Tibial nerve (tissue), 4 donors: Measurements from ENCODE around the gene ITPRID1. TPM values are rescaled to one million over a fixed set of nuclear protein-coding genes. Genes with fewer than 3 reads are reported as not detected.

Experiments
- DNase-seq, 2 donors: peaks; one replicate each; pipeline ENCODE4 v3.0.0-alpha.2; 2019; ENCODE audit warnings: low spot score in 2 of 2
- H3K27ac ChIP-seq, 4 donors: fragments of 200-600 bp; sonication (generic) in 3 of 4; one replicate each; pipeline ENCODE4 v1.5.1; 2017 to 2019; ENCODE audit warnings: mild to moderate bottlenecking in 1 of 4
- H3K27me3 ChIP-seq, 2 donors: fragments of 200-600 bp; sonication (generic) in 1 of 2; one replicate each; pipeline versions ENCODE4 v1.5.1 to v1.6.0; 2017 to 2019
- H3K36me3 ChIP-seq, 3 donors: fragments of 200-600 bp; sonication (generic); one replicate each; pipeline ENCODE4 v1.5.1; 2018 to 2019
- H3K4me1 ChIP-seq, 4 donors: fragments of 200-600 bp; sonication (generic) in 3 of 4; one replicate each; pipeline ENCODE4 v1.5.1; 2017 to 2019
- H3K4me3 ChIP-seq, 4 donors: fragments of 200-600 bp; sonication (generic) in 3 of 4; one replicate each; pipeline ENCODE4 v1.5.1; 2017 to 2019; ENCODE audit warnings: mild to moderate bottlenecking in 1 of 4, moderate library complexity in 1 of 4
- H3K9me3 ChIP-seq, 4 donors: fragments of 200-600 bp; sonication (generic) in 3 of 4; one replicate each; pipeline ENCODE4 v1.5.1; 2017 to 2019
- EP300 ChIP-seq, 2 donors: sonication (generic); formaldehyde crosslinking; IDR thresholded peaks; one replicate each; pipeline ENCODE4 v1.6.1; 2017; ENCODE audit warnings: antibody characterized with exemption in 2 of 2, mild to moderate bottlenecking in 1 of 2
- POLR2A ChIP-seq, 2 donors: fragments of 450-650 bp; IDR thresholded peaks; one replicate each; pipeline ENCODE4 v1.6.1; 2017; ENCODE audit warnings: antibody characterized with exemption in 2 of 2, mild to moderate bottlenecking in 2 of 2, moderate library complexity in 2 of 2
- WGBS, 2 donors: methylation state at CpG; one replicate each; pipeline ENCODE4 v1.1.5; 2018; 5-methylcytosine and 5-hydroxymethylcytosine counted together
- total RNA-seq, 4 donors: library from RNA; depleted of rRNA; stranded (reverse); fragments of >200 nt; gene quantifications; one replicate each; pipeline ENCODE4 v1.1.0, GENCODE V29; 2016
- TF ChIP-seq, protein P1 (sequence below), 5 experiments: fragments of 200-600 bp in 3 of 5; fragments of 450-650 bp in 2 of 5; sonication (generic) in 3 of 5; IDR thresholded peaks; one replicate each; pipeline ENCODE4 v1.5.1; 2016 to 2019; ENCODE audit warnings: antibody characterized with exemption in 5 of 5, mild to moderate bottlenecking in 3 of 5, moderate library complexity in 2 of 5

ITPRID1 gene
- total RNA-seq, 4 donors from 2014 or later, result not detected

DNA sequence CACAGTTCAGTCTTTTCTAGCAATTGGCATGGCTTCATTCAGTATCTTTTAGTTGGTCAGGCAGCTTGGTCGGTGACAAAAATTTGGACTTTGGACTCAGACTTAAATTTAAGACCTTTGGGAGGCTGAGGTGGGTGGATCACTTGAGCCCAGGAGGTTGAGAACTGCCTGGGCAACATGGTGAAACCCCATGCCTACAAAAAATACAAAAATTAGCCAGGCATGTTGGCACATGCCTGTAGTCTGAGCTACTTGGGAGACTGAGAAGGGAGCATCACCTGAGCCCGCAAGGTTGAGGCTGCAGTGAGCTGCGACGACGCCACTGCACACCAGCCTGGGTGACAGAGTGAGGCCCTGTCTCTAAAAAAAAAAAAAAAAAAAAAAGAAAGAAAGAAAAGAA, 19.5 kb upstream of the ITPRID1 start:
- no peaks in the 10 kb centered on the region for H3K36me3 ChIP-seq
- TF ChIP-seq EP300 (IDR thresholded peaks at IDR 0.05) (no peak), POLR2A (IDR thresholded peaks at IDR 0.05) (no peak)
- TF ChIP-seq, protein P1, sequence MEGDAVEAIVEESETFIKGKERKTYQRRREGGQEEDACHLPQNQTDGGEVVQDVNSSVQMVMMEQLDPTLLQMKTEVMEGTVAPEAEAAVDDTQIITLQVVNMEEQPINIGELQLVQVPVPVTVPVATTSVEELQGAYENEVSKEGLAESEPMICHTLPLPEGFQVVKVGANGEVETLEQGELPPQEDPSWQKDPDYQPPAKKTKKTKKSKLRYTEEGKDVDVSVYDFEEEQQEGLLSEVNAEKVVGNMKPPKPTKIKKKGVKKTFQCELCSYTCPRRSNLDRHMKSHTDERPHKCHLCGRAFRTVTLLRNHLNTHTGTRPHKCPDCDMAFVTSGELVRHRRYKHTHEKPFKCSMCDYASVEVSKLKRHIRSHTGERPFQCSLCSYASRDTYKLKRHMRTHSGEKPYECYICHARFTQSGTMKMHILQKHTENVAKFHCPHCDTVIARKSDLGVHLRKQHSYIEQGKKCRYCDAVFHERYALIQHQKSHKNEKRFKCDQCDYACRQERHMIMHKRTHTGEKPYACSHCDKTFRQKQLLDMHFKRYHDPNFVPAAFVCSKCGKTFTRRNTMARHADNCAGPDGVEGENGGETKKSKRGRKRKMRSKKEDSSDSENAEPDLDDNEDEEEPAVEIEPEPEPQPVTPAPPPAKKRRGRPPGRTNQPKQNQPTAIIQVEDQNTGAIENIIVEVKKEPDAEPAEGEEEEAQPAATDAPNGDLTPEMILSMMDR (IDR thresholded peaks at IDR 0.05), result no peak
- WGBS, 2 donors, result 81 to 90% methylated on average over 5 of the region's 5 CpGs
- DNase-seq, result no peak
- H3K27me3 ChIP-seq, result no peaks in the 10 kb centered on the region
- H3K4me3 ChIP-seq, result no peak overlapping the region
- H3K9me3 ChIP-seq, result no peaks in the 10 kb centered on the region
- H3K4me1 ChIP-seq, result peaks cover 0 to 22% (median 0%) of the 10 kb centered on the region in 4 donors
- peak overlapping the region in 1 of 4 donors; percentile 43 for H3K27ac ChIP-seq

DNA sequence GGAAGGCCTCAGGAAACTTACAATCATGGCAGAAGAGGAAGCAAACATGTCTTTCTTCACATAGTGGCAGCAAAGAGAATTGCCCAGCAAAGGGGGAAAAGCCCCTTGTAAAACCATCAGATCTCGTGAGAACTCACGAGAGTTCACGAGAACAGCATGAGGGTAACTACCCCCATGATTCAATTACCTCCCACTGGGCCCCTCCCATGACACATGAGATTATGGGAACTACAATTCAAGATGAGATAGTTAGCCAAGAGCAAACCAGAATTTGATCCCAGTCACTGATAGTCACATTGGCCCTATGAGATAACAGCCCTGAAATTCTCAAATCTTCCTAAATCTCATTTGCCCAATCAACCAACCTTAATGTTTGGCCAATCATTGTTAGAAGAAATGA, 18.2 kb upstream of the ITPRID1 start:
- H3K27me3 ChIP-seq, result no peaks in the 10 kb centered on the region
- WGBS, 2 donors, result 96 to 97% methylated on average over 3 of the region's 3 CpGs
- no peaks in the 10 kb centered on the region for H3K36me3 ChIP-seq
- TF ChIP-seq POLR2A (IDR thresholded peaks at IDR 0.05), result no peak
- DNase-seq, result no peak
- no peak overlapping the region for H3K27ac ChIP-seq
- H3K4me3 ChIP-seq, result no peak overlapping the region
- H3K9me3 ChIP-seq, result no peaks in the 10 kb centered on the region
- H3K4me1 ChIP-seq, result peaks cover 0 to 23% (median 0%) of the 10 kb centered on the region in 4 donors

DNA sequence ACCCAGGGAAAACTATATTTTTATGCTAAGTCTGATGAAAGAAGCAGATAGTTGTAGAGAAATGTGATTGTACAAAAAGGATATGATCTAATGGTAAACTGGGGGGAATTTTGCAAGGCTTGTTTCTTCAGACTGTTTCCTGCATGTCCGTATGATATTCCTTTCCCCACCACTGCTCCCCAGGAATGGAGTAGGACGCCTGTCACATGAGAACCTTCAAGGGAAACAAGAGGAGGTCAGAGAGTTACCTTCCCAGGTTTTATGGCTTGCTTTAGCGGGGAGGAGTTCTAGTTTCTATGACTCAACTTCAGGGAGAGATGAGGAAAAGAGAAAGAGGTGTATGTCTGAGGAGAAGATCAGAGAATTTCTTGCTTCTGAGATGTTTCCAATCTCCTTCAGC, 16.4 kb upstream of the ITPRID1 start:
- Histone ChIP-seq H3K4me1 (peaks cover 0 to 18% (median 0%) of the 10 kb centered on the region in 4 donors), H3K27ac (no peak overlapping the region), H3K36me3 (no peaks in the 10 kb centered on the region), H3K9me3 (no peaks in the 10 kb centered on the region), H3K4me3 (no peak overlapping the region), H3K27me3 (no peaks in the 10 kb centered on the region)
- no peak for DNase-seq
- no peak for TF ChIP-seq EP300 (IDR thresholded peaks at IDR 0.05)
- TF ChIP-seq POLR2A (IDR thresholded peaks at IDR 0.05), result no peak
- TF ChIP-seq, protein P1 (IDR thresholded peaks at IDR 0.05), result no peak
- 52 to 54% methylated on average over 3 of the region's 3 CpGs for WGBS, 2 donors

DNA sequence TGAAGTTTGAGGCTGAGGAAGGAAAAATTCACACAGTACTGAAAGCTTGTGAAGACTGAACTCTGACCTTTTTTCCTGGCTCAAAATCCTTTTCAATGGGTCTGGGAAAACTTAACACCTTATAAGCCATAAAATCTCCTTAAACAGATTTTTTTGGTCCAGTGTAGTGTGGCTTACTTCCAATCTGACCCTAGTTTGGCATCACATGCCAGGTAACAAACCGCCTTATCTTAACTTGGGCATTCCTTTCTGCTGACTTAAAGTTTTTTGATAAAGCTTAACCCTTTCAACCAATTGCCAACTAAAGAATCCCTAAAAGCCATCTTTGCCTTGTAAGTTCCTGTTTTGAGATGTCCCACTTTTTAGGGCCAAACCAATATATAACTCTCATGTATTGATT, 13.2 kb upstream of the ITPRID1 start:
- Histone ChIP-seq H3K4me3 (no peak overlapping the region), H3K9me3 (no peaks in the 10 kb centered on the region), H3K27ac (no peak overlapping the region), H3K4me1 (peaks cover 0 to 3% (median 0%) of the 10 kb centered on the region in 4 donors), H3K36me3 (no peaks in the 10 kb centered on the region), H3K27me3 (no peaks in the 10 kb centered on the region)
- no peak for DNase-seq
- TF ChIP-seq POLR2A (IDR thresholded peaks at IDR 0.05) (no peak), EP300 (IDR thresholded peaks at IDR 0.05) (no peak)
- TF ChIP-seq, protein P1 (IDR thresholded peaks at IDR 0.05), result no peak
- WGBS, 2 donors, result 17 to 22% methylated on average over 1 of the region's 1 CpG

DNA sequence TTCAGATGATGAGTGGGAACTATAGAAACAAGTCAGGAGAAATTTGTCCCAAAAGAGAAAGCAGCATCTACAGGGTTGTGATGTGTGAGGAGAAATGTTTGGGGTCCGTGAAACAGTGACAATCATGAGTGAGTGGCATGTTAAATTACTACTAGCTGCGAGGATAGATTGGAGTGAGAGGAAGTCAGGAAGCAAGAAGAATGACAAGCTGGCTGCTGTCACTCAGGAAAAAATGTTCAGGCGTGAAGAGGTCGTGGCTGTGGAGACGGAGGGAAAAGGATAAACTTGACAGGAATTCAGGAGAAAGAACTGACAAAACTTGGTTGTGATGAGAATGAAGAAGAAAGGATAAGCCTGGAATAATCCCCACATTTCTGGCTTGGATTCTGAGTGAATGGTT, 5.1 kb upstream of the ITPRID1 start:
- H3K27me3 ChIP-seq, result no peaks in the 10 kb centered on the region
- no peak for DNase-seq
- no peak overlapping the region for H3K4me3 ChIP-seq
- H3K4me1 ChIP-seq, result no peaks in the 10 kb centered on the region
- no peaks in the 10 kb centered on the region for H3K9me3 ChIP-seq
- no peak for TF ChIP-seq EP300 (IDR thresholded peaks at IDR 0.05)
- no peak for TF ChIP-seq POLR2A (IDR thresholded peaks at IDR 0.05)
- TF ChIP-seq, protein P1 (IDR thresholded peaks at IDR 0.05), result no peak
- no peak overlapping the region for H3K27ac ChIP-seq
- no peaks in the 10 kb centered on the region for H3K36me3 ChIP-seq
- WGBS, 2 donors, result 71 to 82% methylated on average over 5 of the region's 5 CpGs

DNA sequence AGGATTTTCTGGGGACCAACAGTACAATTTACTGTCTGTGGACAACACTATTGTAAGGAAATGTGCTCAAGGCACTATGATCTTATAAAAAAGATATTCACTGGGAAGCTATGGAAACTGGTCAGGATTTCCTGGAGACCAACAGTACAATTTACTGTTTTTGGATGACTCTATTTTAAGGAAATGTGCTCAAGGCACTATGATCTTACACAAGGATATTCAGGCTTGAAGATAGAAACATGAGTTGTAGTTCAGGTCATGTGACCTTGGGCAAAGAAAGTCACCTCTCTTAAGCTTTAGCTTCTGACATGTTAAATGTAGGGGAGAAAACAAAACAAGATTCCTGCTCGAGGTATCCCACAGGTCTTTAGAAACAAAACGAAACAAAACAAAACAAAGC, 1.7 kb upstream of the ITPRID1 start:
- no peaks in the 10 kb centered on the region for H3K9me3 ChIP-seq
- H3K36me3 ChIP-seq, result no peaks in the 10 kb centered on the region
- TF ChIP-seq POLR2A (IDR thresholded peaks at IDR 0.05) (no peak), EP300 (IDR thresholded peaks at IDR 0.05) (no peak)
- TF ChIP-seq, protein P1 (IDR thresholded peaks at IDR 0.05), result no peak
- DNase-seq, result no peak
- no peak overlapping the region for H3K27ac ChIP-seq
- H3K4me3 ChIP-seq, result no peak overlapping the region
- H3K27me3 ChIP-seq, result no peaks in the 10 kb centered on the region
- H3K4me1 ChIP-seq, result no peaks in the 10 kb centered on the region
- 39 to 45% methylated on average over 2 of the region's 2 CpGs for WGBS, 2 donors
